HCT116 (cell line): ENCODE data around the gene BICD2.
"Not testable (repeated sequence)": the region's sequence is repeated elsewhere in the genome, so short reads cannot be mapped to it uniquely, and the experiment has no call there.

Experiments used
- CBX3 ChIP-seq: IDR thresholded peaks from 2 replicates; pipeline ENCODE4 v1.6.1; 2012; ENCODE audit warnings: low read depth
- ELF1 ChIP-seq: IDR thresholded peaks from 2 replicates; pipeline ENCODE4 v1.6.1; 2012; ENCODE audit warnings: low read depth, borderline replicate concordance
- EZH2phosphoT487 ChIP-seq: fragments of 200-600 bp; IDR thresholded peaks from 2 replicates; pipeline ENCODE4 v1.6.1; 2018; ENCODE audit warnings: antibody characterized with exemption, borderline replicate concordance
- POLR2A ChIP-seq: IDR thresholded peaks from 2 replicates; pipeline ENCODE4 v1.7.0; 2011; ENCODE audit warnings: borderline replicate concordance; ENCODE audit not compliant: insufficient read depth, insufficient read length; ENCODE audit errors: extremely low read depth
- POLR2AphosphoS5 ChIP-seq: IDR thresholded peaks from 2 replicates; pipeline ENCODE4 v1.6.1; 2011; ENCODE audit warnings: mild to moderate bottlenecking, low read depth, low read length, moderate library complexity
- TF ChIP-seq, protein P1 (sequence below), 3 experiments: fragments of 200-600 bp in 1 of 3; sonication (generic) in 1 of 3; IDR thresholded peaks in 2 of 3; conservative IDR thresholded peaks in 1 of 3; 2 replicates each; pipeline ENCODE4 v1.5.1; 2012 to 2017; ENCODE audit warnings: low read depth in 2 of 3, low read length in 2 of 3, antibody characterized with exemption in 1 of 3, borderline replicate concordance in 1 of 3, control low read depth in 1 of 3, mild to moderate bottlenecking in 1 of 3, mixed read lengths in 1 of 3, mixed run types in 1 of 3, moderate library complexity in 1 of 3; ENCODE audit not compliant: insufficient read depth in 1 of 3

DNA sequence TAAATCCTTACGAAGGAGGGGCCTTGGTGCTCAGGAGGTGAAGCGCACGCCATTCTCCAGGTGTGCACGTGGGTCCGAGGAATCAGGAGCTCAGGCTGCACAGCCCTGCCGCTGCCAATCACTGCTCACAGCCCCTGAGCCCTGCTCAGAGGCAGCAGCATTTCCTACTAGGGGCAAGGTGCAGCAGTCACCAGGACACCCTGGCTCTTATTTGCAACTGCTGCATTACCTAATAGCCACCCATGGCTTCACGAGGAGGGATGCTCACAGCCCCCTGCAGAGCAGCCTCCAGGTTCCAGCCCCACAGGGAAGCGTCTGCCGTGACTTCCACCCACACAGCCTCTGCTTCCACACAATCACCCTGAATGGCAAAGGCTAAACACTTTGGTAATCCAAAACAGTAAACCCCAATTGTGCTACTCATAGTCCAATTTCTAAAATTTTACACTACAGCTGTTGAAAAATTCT is 31.7 kb upstream of the BICD2 start:
- not testable (repeated sequence) for TF ChIP-seq ELF1, CBX3, EZH2phosphoT487, POLR2AphosphoS5, POLR2A
- TF ChIP-seq, protein P1, sequence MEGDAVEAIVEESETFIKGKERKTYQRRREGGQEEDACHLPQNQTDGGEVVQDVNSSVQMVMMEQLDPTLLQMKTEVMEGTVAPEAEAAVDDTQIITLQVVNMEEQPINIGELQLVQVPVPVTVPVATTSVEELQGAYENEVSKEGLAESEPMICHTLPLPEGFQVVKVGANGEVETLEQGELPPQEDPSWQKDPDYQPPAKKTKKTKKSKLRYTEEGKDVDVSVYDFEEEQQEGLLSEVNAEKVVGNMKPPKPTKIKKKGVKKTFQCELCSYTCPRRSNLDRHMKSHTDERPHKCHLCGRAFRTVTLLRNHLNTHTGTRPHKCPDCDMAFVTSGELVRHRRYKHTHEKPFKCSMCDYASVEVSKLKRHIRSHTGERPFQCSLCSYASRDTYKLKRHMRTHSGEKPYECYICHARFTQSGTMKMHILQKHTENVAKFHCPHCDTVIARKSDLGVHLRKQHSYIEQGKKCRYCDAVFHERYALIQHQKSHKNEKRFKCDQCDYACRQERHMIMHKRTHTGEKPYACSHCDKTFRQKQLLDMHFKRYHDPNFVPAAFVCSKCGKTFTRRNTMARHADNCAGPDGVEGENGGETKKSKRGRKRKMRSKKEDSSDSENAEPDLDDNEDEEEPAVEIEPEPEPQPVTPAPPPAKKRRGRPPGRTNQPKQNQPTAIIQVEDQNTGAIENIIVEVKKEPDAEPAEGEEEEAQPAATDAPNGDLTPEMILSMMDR (IDR thresholded peaks at IDR 0.05 in 2 of 3, conservative IDR thresholded peaks at IDR 0.05 in 1 of 3; ENCODE audit: borderline replicate concordance in 1 of 3, insufficient read depth in 1 of 3, low read depth in 2 of 3, low read length in 2 of 3), result not testable (repeated sequence)
